HCT116 (cell line): ENCODE measurements around the gene SLC24A3. TPM values are rescaled to one million over a fixed set of nuclear protein-coding genes. Genes with fewer than 3 reads are reported as not detected.

ENCODE experiments used
- ATAC-seq: fragments of 200-7000 bp; cut with Tn5 transposase; 2 replicates; pipeline ENCODE4 v1.9.1; 2020; ENCODE audit warnings: mild to moderate bottlenecking, moderate library complexity
- BruUV-seq: library from RNA; stranded (reverse); fragments of 400-500 nt; replicated peaks from 2 replicates; lab custom pipeline; 2021; lab: Mats Ljungman, UMichigan
- CTCF ChIA-PET: fragments of 300-600 bp; sonication (Branson Sonifier 250); formaldehyde crosslinking; loops from one replicate; lab custom pipeline; 2021; ENCODE audit warnings: antibody characterized with exemption; lab: Charles Lee
- POLR2A ChIA-PET: fragments of 300-600, 350-600 bp; sonication (Branson Sonifier 250); formaldehyde crosslinking; loops from one replicate; lab custom pipeline; 2021; ENCODE audit warnings: antibody characterized with exemption; lab: Charles Lee
- RAD21 ChIA-PET, 2 experiments: fragments of 300-600 bp; sonication (Branson Sonifier 250); formaldehyde crosslinking; loops; one replicate each; lab custom pipeline; 2023; ENCODE audit warnings: low total read pairs in 2 of 2; ENCODE audit not compliant: uncharacterized antibody in 2 of 2, unreplicated experiment in 2 of 2, low non-redundant PET in 1 of 2; lab: Charles Lee
- DNase-seq: peaks from one replicate; pipeline ENCODE4 v3.0.0-alpha.2; 2010; ENCODE audit warnings: low read depth, low spot score
- H2AFZ ChIP-seq: fragments of 200-600 bp; shearing (Covaris generic), sonication (generic); 2 replicates; pipeline ENCODE4 v1.6.1; 2017; ENCODE audit warnings: low read depth, mixed run types, mixed read lengths, antibody characterized with exemption, low read length; ENCODE audit not compliant: poor library complexity, severe bottlenecking
- H3K27ac ChIP-seq: 2 replicates; pipeline ENCODE4 v1.5.1; 2012; ENCODE audit warnings: low read depth, low read length
- H3K27me3 ChIP-seq: fragments of 200-600 bp; sonication (generic); 2 replicates; pipeline ENCODE4 v1.6.1; 2016; ENCODE audit warnings: mixed run types, low read length, mixed read lengths; ENCODE audit not compliant: insufficient read depth
- H3K36me3 ChIP-seq, 2 experiments: fragments of 200-500 bp in 1 of 2; fragments of 200-600 bp in 1 of 2; sonication (Bioruptor generic) in 1 of 2; sonication (generic) in 1 of 2; 2 replicates each; pipeline versions ENCODE4 v1.5.1 to v1.6.1; 2014 to 2016; ENCODE audit warnings: low read length in 2 of 2, inconsistent platforms in 1 of 2, mixed read lengths in 1 of 2, mixed run types in 1 of 2; ENCODE audit not compliant: insufficient read depth in 2 of 2, control insufficient read depth in 1 of 2
- H3K4me1 ChIP-seq, 2 experiments: fragments of 200-600 bp in 1 of 2; sonication (generic) in 1 of 2; 2 replicates each; pipeline versions ENCODE4 v1.5.1 to v1.6.1; 2012 to 2017; ENCODE audit warnings: low read length in 2 of 2, inconsistent platforms in 1 of 2, mild to moderate bottlenecking in 1 of 2, mixed read lengths in 1 of 2, mixed run types in 1 of 2, moderate library complexity in 1 of 2; ENCODE audit not compliant: insufficient read depth in 2 of 2, control insufficient read depth in 1 of 2
- H3K4me2 ChIP-seq: fragments of 200-600 bp; sonication (generic); 2 replicates; pipeline ENCODE4 v1.6.1; 2017; ENCODE audit warnings: mixed run types, low read length, mixed read lengths
- H3K4me3 ChIP-seq, 2 experiments: fragments of 200-600 bp in 1 of 2; sonication (generic) in 1 of 2; replicated peaks in 1 of 2; 2 replicates each; pipeline ENCODE4 v1.5.1; 2011 to 2016; ENCODE audit warnings: low read length in 2 of 2, control low read depth in 1 of 2, low read depth in 1 of 2, mild to moderate bottlenecking in 1 of 2, mixed read lengths in 1 of 2, mixed run types in 1 of 2
- H3K79me2 ChIP-seq: fragments of 200-600 bp; sonication (generic); 2 replicates; pipeline ENCODE4 v1.6.1; 2017; ENCODE audit warnings: mild to moderate bottlenecking, mixed run types, low read length, moderate library complexity, mixed read lengths; ENCODE audit not compliant: insufficient read depth
- H3K9ac ChIP-seq: fragments of 200-600 bp; sonication (generic); 2 replicates; pipeline ENCODE4 v1.6.1; 2016; ENCODE audit warnings: low read length, mixed read lengths
- H3K9me2 ChIP-seq: fragments of 200-600 bp; sonication (generic), shearing (Covaris generic); 2 replicates; pipeline ENCODE4 v1.6.1; 2017; ENCODE audit warnings: mixed run types, mild to moderate bottlenecking, moderate library complexity; ENCODE audit not compliant: insufficient read depth
- H3K9me3 ChIP-seq, 2 experiments: fragments of 200-500 bp in 1 of 2; fragments of 200-600 bp in 1 of 2; sonication (Bioruptor generic) in 1 of 2; sonication (generic) in 1 of 2; 2 replicates each; pipeline ENCODE4 v1.6.1; 2014 to 2017; ENCODE audit warnings: low read length in 2 of 2, mixed read lengths in 2 of 2, inconsistent platforms in 1 of 2, low read depth in 1 of 2, mild to moderate bottlenecking in 1 of 2, mixed run types in 1 of 2, moderate library complexity in 1 of 2; ENCODE audit not compliant: control insufficient read depth in 1 of 2, insufficient read depth in 1 of 2
- H4K20me1 ChIP-seq: fragments of 200-600 bp; sonication (generic), shearing (Covaris generic); 2 replicates; pipeline ENCODE4 v1.6.1; 2017; ENCODE audit warnings: mixed run types, mild to moderate bottlenecking, moderate library complexity; ENCODE audit not compliant: insufficient read depth
- CBX3 ChIP-seq: IDR thresholded peaks from 2 replicates; pipeline ENCODE4 v1.6.1; 2012; ENCODE audit warnings: low read depth
- CTCF ChIP-seq, 3 experiments: fragments of 200-600 bp in 1 of 3; sonication (generic) in 1 of 3; IDR thresholded peaks in 2 of 3; conservative IDR thresholded peaks in 1 of 3; 2 replicates each; pipeline ENCODE4 v1.5.1; 2012 to 2017; ENCODE audit warnings: low read depth in 2 of 3, low read length in 2 of 3, antibody characterized with exemption in 1 of 3, borderline replicate concordance in 1 of 3, control low read depth in 1 of 3, mild to moderate bottlenecking in 1 of 3, mixed read lengths in 1 of 3, mixed run types in 1 of 3, moderate library complexity in 1 of 3; ENCODE audit not compliant: insufficient read depth in 1 of 3
- EGR1 ChIP-seq: IDR thresholded peaks from 2 replicates; pipeline ENCODE4 v1.6.1; 2012; ENCODE audit warnings: low read depth
- ELF1 ChIP-seq: IDR thresholded peaks from 2 replicates; pipeline ENCODE4 v1.6.1; 2012; ENCODE audit warnings: low read depth, borderline replicate concordance
- EZH2 ChIP-seq: fragments of 200-600 bp; sonication (generic); IDR thresholded peaks from 2 replicates; pipeline ENCODE4 v1.6.1; 2017; ENCODE audit warnings: antibody characterized with exemption, mixed run types
- EZH2phosphoT487 ChIP-seq: fragments of 200-600 bp; IDR thresholded peaks from 2 replicates; pipeline ENCODE4 v1.6.1; 2018; ENCODE audit warnings: antibody characterized with exemption, borderline replicate concordance
- MAX ChIP-seq: IDR thresholded peaks from 2 replicates; pipeline ENCODE4 v1.6.1; 2012
- SIN3A ChIP-seq: IDR thresholded peaks from 2 replicates; pipeline ENCODE4 v1.6.1; 2012; ENCODE audit warnings: low read depth
- TCF7L2 ChIP-seq: IDR thresholded peaks from 2 replicates; pipeline ENCODE4 v1.7.0; 2011; ENCODE audit warnings: borderline replicate concordance, inconsistent platforms; ENCODE audit not compliant: insufficient read depth, insufficient read length; ENCODE audit errors: extremely low read depth
- YY1 ChIP-seq: IDR thresholded peaks from 2 replicates; pipeline ENCODE4 v1.6.1; 2011; ENCODE audit warnings: low read length, low read depth, moderate library complexity, mild to moderate bottlenecking; ENCODE audit not compliant: insufficient replicate concordance; ENCODE audit errors: extremely low read depth
- ZBTB33 ChIP-seq: IDR thresholded peaks from 2 replicates; pipeline ENCODE4 v1.6.1; 2011; ENCODE audit warnings: mild to moderate bottlenecking, low read length, moderate library complexity; ENCODE audit not compliant: insufficient replicate concordance; ENCODE audit errors: extremely low read depth
- ZFX ChIP-seq: fragments of 450-650 bp; IDR thresholded peaks from 2 replicates; pipeline ENCODE4 v1.6.1; 2017
- intact Hi-C: fragments of 100-400 bp; cut with micrococcal nuclease; formaldehyde crosslinking; loops from 2 replicates; pipeline ENCODE4 v1.10.0; 2022
- total RNA-seq: library from RNA; stranded (reverse); gene quantifications from one replicate; pipeline ENCODE4 v1.2.1, GENCODE V29; 2021; ENCODE audit not compliant: unreplicated experiment
- TF ChIP-seq, protein P1 (sequence below): IDR thresholded peaks from 2 replicates; pipeline ENCODE4 v1.6.1; 2012; ENCODE audit warnings: low read depth

SLC24A3 gene
- total RNA-seq, 1 experiment from 2014 or later: not detected

- intact Hi-C loops: no loop called here
- DNase-seq (no peak), ATAC-seq (no peak)
- no peak overlapping the region for H2AFZ ChIP-seq
- H3K9me3 ChIP-seq: no peaks in the 10 kb centered on the region
- no peak overlapping the region for H3K4me3 ChIP-seq
- no peaks in the 10 kb centered on the region; the same call in 1 of the 2 replicates for H3K27me3 ChIP-seq
- ChIA-PET CTCF (no interaction called here), POLR2A (no interaction called here), RAD21 (no interaction called here)
- no peaks in the 10 kb centered on the region for H3K9me2 ChIP-seq
- H3K79me2 ChIP-seq: no peaks in the 10 kb centered on the region
- H3K36me3 ChIP-seq: no peaks in the 10 kb centered on the region
- H3K9ac ChIP-seq: no peak overlapping the region
- H3K4me1 ChIP-seq: no peaks in the 10 kb centered on the region
- no TSS peak for BruUV-seq
- H3K27ac ChIP-seq: no peak overlapping the region
- no peak overlapping the region for H3K4me2 ChIP-seq
- no peaks in the 10 kb centered on the region for H4K20me1 ChIP-seq
- no peak for TF ChIP-seq TCF7L2
- TF ChIP-seq CTCF (IDR thresholded peaks at IDR 0.05 in 2 of 3, conservative IDR thresholded peaks at IDR 0.05 in 1 of 3; ENCODE audit: borderline replicate concordance in 1 of 3, insufficient read depth in 1 of 3, low read depth in 2 of 3, low read length in 2 of 3): no peak
- TF ChIP-seq ZFX: no peak
- TF ChIP-seq EZH2phosphoT487: no peak
- TF ChIP-seq EGR1: no peak
- no peak for TF ChIP-seq ZBTB33
- TF ChIP-seq SIN3A: no peak
- no peak for TF ChIP-seq YY1
- no peak for TF ChIP-seq EZH2
- TF ChIP-seq MAX: no peak
- TF ChIP-seq ELF1: no peak
- TF ChIP-seq CBX3: no peak
- TF ChIP-seq, protein P1, sequence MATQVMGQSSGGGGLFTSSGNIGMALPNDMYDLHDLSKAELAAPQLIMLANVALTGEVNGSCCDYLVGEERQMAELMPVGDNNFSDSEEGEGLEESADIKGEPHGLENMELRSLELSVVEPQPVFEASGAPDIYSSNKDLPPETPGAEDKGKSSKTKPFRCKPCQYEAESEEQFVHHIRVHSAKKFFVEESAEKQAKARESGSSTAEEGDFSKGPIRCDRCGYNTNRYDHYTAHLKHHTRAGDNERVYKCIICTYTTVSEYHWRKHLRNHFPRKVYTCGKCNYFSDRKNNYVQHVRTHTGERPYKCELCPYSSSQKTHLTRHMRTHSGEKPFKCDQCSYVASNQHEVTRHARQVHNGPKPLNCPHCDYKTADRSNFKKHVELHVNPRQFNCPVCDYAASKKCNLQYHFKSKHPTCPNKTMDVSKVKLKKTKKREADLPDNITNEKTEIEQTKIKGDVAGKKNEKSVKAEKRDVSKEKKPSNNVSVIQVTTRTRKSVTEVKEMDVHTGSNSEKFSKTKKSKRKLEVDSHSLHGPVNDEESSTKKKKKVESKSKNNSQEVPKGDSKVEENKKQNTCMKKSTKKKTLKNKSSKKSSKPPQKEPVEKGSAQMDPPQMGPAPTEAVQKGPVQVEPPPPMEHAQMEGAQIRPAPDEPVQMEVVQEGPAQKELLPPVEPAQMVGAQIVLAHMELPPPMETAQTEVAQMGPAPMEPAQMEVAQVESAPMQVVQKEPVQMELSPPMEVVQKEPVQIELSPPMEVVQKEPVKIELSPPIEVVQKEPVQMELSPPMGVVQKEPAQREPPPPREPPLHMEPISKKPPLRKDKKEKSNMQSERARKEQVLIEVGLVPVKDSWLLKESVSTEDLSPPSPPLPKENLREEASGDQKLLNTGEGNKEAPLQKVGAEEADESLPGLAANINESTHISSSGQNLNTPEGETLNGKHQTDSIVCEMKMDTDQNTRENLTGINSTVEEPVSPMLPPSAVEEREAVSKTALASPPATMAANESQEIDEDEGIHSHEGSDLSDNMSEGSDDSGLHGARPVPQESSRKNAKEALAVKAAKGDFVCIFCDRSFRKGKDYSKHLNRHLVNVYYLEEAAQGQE: no peak
Observed at GRCh38 chr20:19746396-19746795, 534.0 kb downstream of the SLC24A3 start.
